GM12891 (cell line): ENCODE measurements around the gene RNLS.

ENCODE experiments used
- POLR2A ChIP-seq: IDR thresholded peaks from 2 replicates; pipeline ENCODE4 v1.6.1; 2011; ENCODE audit warnings: low read depth, low read length, control low read depth
- TAF1 ChIP-seq: IDR thresholded peaks from 2 replicates; pipeline ENCODE4 v1.6.1; 2011; ENCODE audit warnings: low read depth, low read length, control low read depth

DNA sequence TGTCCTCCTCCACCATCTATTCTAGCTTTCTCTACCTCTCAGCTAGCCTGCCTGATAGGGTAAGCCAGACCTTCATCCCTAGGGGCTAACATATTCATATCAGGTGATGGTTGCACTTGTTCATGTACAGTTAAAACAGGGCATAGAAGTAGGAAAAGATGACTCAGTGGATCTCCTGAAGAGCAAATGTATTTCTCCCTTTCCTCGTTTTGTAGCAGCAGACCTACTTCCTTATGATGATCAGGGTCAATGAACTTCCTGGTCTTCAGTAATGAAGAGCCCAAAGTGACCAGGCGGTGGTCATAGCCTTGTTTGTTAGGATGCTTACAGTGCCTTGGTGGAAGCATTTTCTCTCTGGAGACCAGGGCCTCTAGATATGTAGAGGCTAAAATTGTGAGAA is 9.8 kb upstream of the RNLS start:
- TF ChIP-seq TAF1 (no peak), POLR2A (no peak)
